ENCODE results near the gene FAAP100. TPM values are rescaled to one million over a fixed set of nuclear protein-coding genes. Genes with fewer than 3 reads are reported as not detected.

Gene FAAP100
- total RNA-seq, 6 experiments from 2014 or later, result 21.9 to 27.7 (median 23.9) TPM

DNA sequence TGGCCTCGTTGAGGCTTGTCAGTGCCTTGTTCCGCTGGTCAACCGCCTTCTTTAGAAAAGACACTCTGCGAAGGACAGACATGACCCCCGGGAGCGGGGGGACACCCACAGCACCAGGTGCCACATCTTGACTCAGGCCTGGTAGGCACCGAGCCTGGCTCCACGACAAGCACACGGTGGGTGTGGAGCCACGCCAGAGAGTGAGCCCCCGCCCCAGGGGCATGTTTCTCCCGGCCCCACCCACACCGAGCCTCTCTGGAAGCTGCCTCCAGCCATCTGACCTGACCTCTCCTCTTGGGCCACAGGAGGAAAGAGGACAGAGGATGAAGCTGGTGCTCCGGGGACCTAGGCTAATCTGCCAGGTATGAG is 4.6 kb downstream of the FAAP100 start:
- no peak for DNase-seq
- TF ChIP-seq, protein P1, sequence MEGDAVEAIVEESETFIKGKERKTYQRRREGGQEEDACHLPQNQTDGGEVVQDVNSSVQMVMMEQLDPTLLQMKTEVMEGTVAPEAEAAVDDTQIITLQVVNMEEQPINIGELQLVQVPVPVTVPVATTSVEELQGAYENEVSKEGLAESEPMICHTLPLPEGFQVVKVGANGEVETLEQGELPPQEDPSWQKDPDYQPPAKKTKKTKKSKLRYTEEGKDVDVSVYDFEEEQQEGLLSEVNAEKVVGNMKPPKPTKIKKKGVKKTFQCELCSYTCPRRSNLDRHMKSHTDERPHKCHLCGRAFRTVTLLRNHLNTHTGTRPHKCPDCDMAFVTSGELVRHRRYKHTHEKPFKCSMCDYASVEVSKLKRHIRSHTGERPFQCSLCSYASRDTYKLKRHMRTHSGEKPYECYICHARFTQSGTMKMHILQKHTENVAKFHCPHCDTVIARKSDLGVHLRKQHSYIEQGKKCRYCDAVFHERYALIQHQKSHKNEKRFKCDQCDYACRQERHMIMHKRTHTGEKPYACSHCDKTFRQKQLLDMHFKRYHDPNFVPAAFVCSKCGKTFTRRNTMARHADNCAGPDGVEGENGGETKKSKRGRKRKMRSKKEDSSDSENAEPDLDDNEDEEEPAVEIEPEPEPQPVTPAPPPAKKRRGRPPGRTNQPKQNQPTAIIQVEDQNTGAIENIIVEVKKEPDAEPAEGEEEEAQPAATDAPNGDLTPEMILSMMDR (IDR thresholded peaks at IDR 0.05), result no peak
- peaks cover 13% of the 10 kb centered on the region for H3K36me3 Mint-ChIP-seq (ENCODE audit: low read depth)

GRCh38 chr17:81546906-81547613 is 5.1 kb downstream of the FAAP100 start:
- Mint-ChIP-seq H3K4me3 (no peak overlapping the region), H3K4me1 (ENCODE audit: low read depth) (peaks cover 16% of the 10 kb centered on the region)

More for the DNA sequence above, 4.6 kb downstream of the FAAP100 start:
- Mint-ChIP-seq H3K4me3 (no peak overlapping the region), H3K27ac (no peak overlapping the region), H3K9me3 (no peaks in the 10 kb centered on the region), H3K4me1 (ENCODE audit: low read depth) (peaks cover 16% of the 10 kb centered on the region), H3K27me3 (ENCODE audit: insufficient read depth) (no peaks in the 10 kb centered on the region; the same call in none of the 2 replicates)

GRCh38 chr17:81545160-81545949 is 6.8 kb downstream of the FAAP100 start:
- Mint-ChIP-seq H3K27me3 (ENCODE audit: insufficient read depth) (no peaks in the 10 kb centered on the region), H3K4me3 (no peak overlapping the region), H3K27ac (no peak overlapping the region), H3K36me3 (ENCODE audit: low read depth) (peaks cover 9% of the 10 kb centered on the region), H3K4me1 (ENCODE audit: low read depth) (peaks cover 9% of the 10 kb centered on the region), H3K9me3 (no peaks in the 10 kb centered on the region)
- DNase-seq, result no peak
- TF ChIP-seq, protein P1 (IDR thresholded peaks at IDR 0.05), result no peak

More at GRCh38 chr17:81546906-81547613, 5.1 kb downstream of the FAAP100 start:
- TF ChIP-seq, protein P1 (IDR thresholded peaks at IDR 0.05), result no peak
- no peaks in the 10 kb centered on the region for H3K9me3 Mint-ChIP-seq
- no peaks in the 10 kb centered on the region for H3K27me3 Mint-ChIP-seq (ENCODE audit: insufficient read depth)
- DNase-seq, result no peak
- no peak overlapping the region for H3K27ac Mint-ChIP-seq
- H3K36me3 Mint-ChIP-seq (ENCODE audit: low read depth), result peaks cover 13% of the 10 kb centered on the region

DNA sequence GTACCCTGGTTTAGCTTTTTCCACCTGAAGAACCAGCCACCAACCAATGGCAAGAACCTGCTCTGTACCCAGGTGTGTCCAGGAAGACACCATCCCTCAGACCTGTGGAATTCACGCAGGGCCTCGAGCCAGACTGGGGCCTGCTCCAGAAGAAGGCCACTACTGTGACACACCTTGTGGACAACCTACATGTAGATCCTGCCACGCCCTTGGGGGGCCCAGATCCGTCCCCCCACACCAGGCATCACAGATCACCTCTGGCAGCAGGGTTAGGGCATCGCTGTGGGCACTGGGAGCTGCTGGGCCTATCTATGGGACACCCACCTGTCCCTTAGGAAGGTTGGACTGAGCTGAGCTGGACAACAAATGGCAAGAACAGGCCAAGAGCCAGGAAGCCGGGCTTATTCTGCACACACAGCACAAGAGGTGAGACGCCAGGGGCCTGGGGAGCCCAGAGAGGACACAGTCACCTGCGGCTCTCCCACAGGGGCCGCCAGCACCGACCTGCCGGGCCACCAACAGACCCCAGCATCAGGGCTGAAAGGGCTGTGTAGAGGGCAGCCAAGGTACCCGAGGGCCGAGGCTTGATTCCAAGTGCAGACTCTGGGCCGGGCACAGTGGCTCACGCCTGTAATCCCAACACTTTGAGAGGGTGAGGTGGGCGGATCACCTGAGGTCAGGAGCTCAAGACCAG is 7.7 kb downstream of the FAAP100 start:
- Mint-ChIP-seq H3K4me1 (ENCODE audit: low read depth) (peaks cover 3% of the 10 kb centered on the region), H3K9me3 (no peaks in the 10 kb centered on the region), H3K27ac (no peak overlapping the region), H3K36me3 (ENCODE audit: low read depth) (peaks cover 3% of the 10 kb centered on the region), H3K27me3 (ENCODE audit: insufficient read depth) (no peaks in the 10 kb centered on the region; the same call in 1 of the 2 replicates), H3K4me3 (no peak overlapping the region)
- TF ChIP-seq, protein P1 (IDR thresholded peaks at IDR 0.05), result no peak
- no peak for DNase-seq

- DNase-seq, result no peak
- no peak overlapping the region for H3K27ac Mint-ChIP-seq
- H3K9me3 Mint-ChIP-seq, result no peaks in the 10 kb centered on the region
- no peaks in the 10 kb centered on the region; the same call in 1 of the 2 replicates for H3K27me3 Mint-ChIP-seq (ENCODE audit: insufficient read depth)
- H3K4me1 Mint-ChIP-seq (ENCODE audit: low read depth), result no peaks in the 10 kb centered on the region
- no peaks in the 10 kb centered on the region for H3K36me3 Mint-ChIP-seq (ENCODE audit: low read depth)
- TF ChIP-seq, protein P1 (IDR thresholded peaks at IDR 0.05), result no peak
- H3K4me3 Mint-ChIP-seq, result no peak overlapping the region
Observed at GRCh38 chr17:81543756-81544155, 8.4 kb downstream of the FAAP100 start.

All from HFFc6 (cell line).